Measurements from ENCODE around the gene MICAL3. TPM values are rescaled to one million over a fixed set of nuclear protein-coding genes. Genes with fewer than 3 reads are reported as not detected.
"Not testable (repeated sequence)": the region's sequence is repeated elsewhere in the genome, so short reads cannot be mapped to it uniquely, and the experiment has no call there.

MICAL3 gene
- total RNA-seq, 4 donors from 2014 or later = 84.2 to 290 (median 151) TPM

GRCh38 chr22:17764036-17764435, 260.3 kb downstream of the MICAL3 start:
- no peak for TF ChIP-seq CTCF (IDR thresholded peaks at IDR 0.05)
- no peak for TF ChIP-seq EP300 (IDR thresholded peaks at IDR 0.05; ENCODE audit: low read depth)
- no peak for TF ChIP-seq POLR2AphosphoS5 (IDR thresholded peaks at IDR 0.05)
- TF ChIP-seq POLR2A (IDR thresholded peaks at IDR 0.05) = no peak
- WGBS, 2 donors (ENCODE audit: low coverage in 1 of 2) = 90 to 100% methylated on average over 2 to 5 of the region's 5 CpGs

GRCh38 chr22:17763442-17763841, 260.9 kb downstream of the MICAL3 start:
- H3K9me3 ChIP-seq; in situ Hi-C loops (cut with MboI; ENCODE audit: low pct_ligation_motif_present in 1 of 4, low pct_unique_long_range_greater_than_20kb in 1 of 4, low sequenced_read_pairs in 3 of 4); DNase-seq; H3K4me3 ChIP-seq; H3K36me3 ChIP-seq; H3K27me3 ChIP-seq; intact Hi-C loops (cut with DNase I; ENCODE audit: low total_unique reads); H3K27ac ChIP-seq: not testable (repeated sequence)
- peaks cover 0 to 16% (median 4%) of the 10 kb centered on the region in 4 donors for H3K4me1 ChIP-seq
- 92 to 94% methylated on average over 10 of the region's 10 CpGs for WGBS, 2 donors (ENCODE audit: low coverage in 1 of 2)

More at GRCh38 chr22:17764036-17764435, 260.3 kb downstream of the MICAL3 start:
- DNase-seq = no peak
- Histone ChIP-seq H3K27me3 (no peaks in the 10 kb centered on the region), H3K9me3 (no peaks in the 10 kb centered on the region), H3K27ac (no peak overlapping the region), H3K4me3 (no peak overlapping the region), H3K36me3 (no peaks in the 10 kb centered on the region), H3K4me1 (peaks cover 0 to 18% (median 5%) of the 10 kb centered on the region in 4 donors)
- in situ Hi-C loops (cut with MboI; ENCODE audit: low pct_ligation_motif_present in 1 of 4, low pct_unique_long_range_greater_than_20kb in 1 of 4, low sequenced_read_pairs in 3 of 4) = no loop called here
- intact Hi-C loops (cut with DNase I; ENCODE audit: low total_unique reads) = no loop called here

GRCh38 chr22:17761138-17761488, 263.2 kb downstream of the MICAL3 start:
- Histone ChIP-seq H3K4me3 (no peak overlapping the region), H3K27ac (no peak overlapping the region), H3K27me3 (no peaks in the 10 kb centered on the region), H3K36me3 (no peaks in the 10 kb centered on the region), H3K4me1 (peaks cover 0 to 7% (median 0%) of the 10 kb centered on the region in 4 donors), H3K9me3 (no peaks in the 10 kb centered on the region)
- TF ChIP-seq POLR2A (IDR thresholded peaks at IDR 0.05) (no peak), POLR2AphosphoS5 (IDR thresholded peaks at IDR 0.05) (no peak), EP300 (IDR thresholded peaks at IDR 0.05; ENCODE audit: low read depth) (no peak), CTCF (IDR thresholded peaks at IDR 0.05) (no peak)
- DNase-seq = no peak
- in situ Hi-C loops (cut with MboI; ENCODE audit: low pct_ligation_motif_present in 1 of 4, low pct_unique_long_range_greater_than_20kb in 1 of 4, low sequenced_read_pairs in 3 of 4) (no loop called here), intact Hi-C loops (cut with DNase I; ENCODE audit: low total_unique reads) (no loop called here)
- 29 to 71% methylated on average over 2 to 4 of the region's 4 CpGs for WGBS, 2 donors (ENCODE audit: low coverage in 1 of 2)

- 93 to 96% methylated on average over 3 to 8 of the region's 14 CpGs for WGBS, 2 donors (ENCODE audit: low coverage in 1 of 2)
- no peak for DNase-seq
- Histone ChIP-seq H3K4me1 (no peaks in the 10 kb centered on the region), H3K36me3 (no peaks in the 10 kb centered on the region), H3K9me3 (no peaks in the 10 kb centered on the region), H3K27me3 (no peaks in the 10 kb centered on the region), H3K4me3 (no peak overlapping the region), H3K27ac (no peak overlapping the region)
- in situ Hi-C loops (cut with MboI; ENCODE audit: low pct_ligation_motif_present in 1 of 4, low pct_unique_long_range_greater_than_20kb in 1 of 4, low sequenced_read_pairs in 3 of 4) = no loop called here
- no peak for TF ChIP-seq POLR2A (IDR thresholded peaks at IDR 0.05)
- no peak for TF ChIP-seq POLR2AphosphoS5 (IDR thresholded peaks at IDR 0.05)
- no peak for TF ChIP-seq EP300 (IDR thresholded peaks at IDR 0.05; ENCODE audit: low read depth)
- no peak for TF ChIP-seq CTCF (IDR thresholded peaks at IDR 0.05)
- intact Hi-C loops (cut with DNase I; ENCODE audit: low total_unique reads) = no loop called here
Observed at GRCh38 chr22:17754233-17754925, 270.0 kb downstream of the MICAL3 start.
